Measurements from ENCODE around the gene PKN3.

DNA sequence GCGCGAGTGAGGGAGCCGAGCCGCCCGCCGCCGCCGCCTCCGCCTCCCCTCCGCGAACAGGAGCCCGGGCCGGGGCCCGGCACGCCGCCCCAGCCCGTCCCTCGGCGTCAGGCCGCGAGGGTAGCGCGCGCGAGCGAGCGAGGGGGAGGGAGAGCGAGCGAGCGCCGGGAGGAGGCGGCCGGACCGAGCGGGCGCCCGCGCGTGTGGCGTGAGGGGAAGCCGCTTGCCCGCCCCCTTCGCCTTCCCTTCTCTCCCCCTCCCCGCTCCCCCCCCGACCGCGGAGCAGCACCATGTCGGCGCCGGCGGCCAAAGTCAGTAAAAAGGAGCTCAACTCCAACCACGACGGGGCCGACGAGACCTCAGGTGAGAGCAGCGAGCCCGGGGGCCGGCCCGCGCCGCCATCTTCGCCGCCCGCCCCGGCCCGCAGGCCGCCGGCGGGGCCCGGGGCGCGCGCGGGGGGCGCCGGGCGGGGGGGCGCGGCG is 13.0 kb upstream of the PKN3 start:
- TF ChIP-seq, protein P1, sequence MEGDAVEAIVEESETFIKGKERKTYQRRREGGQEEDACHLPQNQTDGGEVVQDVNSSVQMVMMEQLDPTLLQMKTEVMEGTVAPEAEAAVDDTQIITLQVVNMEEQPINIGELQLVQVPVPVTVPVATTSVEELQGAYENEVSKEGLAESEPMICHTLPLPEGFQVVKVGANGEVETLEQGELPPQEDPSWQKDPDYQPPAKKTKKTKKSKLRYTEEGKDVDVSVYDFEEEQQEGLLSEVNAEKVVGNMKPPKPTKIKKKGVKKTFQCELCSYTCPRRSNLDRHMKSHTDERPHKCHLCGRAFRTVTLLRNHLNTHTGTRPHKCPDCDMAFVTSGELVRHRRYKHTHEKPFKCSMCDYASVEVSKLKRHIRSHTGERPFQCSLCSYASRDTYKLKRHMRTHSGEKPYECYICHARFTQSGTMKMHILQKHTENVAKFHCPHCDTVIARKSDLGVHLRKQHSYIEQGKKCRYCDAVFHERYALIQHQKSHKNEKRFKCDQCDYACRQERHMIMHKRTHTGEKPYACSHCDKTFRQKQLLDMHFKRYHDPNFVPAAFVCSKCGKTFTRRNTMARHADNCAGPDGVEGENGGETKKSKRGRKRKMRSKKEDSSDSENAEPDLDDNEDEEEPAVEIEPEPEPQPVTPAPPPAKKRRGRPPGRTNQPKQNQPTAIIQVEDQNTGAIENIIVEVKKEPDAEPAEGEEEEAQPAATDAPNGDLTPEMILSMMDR (IDR thresholded peaks at IDR 0.05), result no peak
- no peak for TF ChIP-seq POLR2A (IDR thresholded peaks at IDR 0.05)
